Activated naive CD4-positive, alpha-beta T cell treated with anti-CD3 and anti-CD28 coated beads, Interleukin-2, amount 10 ng/mL, durations not matched to agents 7 days and 5 days (primary cell): Measurements from ENCODE around the gene MRPL10.
A peak's percentile ranks its signal among the peaks of the same experiment; 100 is the strongest.

ENCODE experiments used
- CTCF ChIA-PET: fragments of 350-600 bp; sonication (Branson Sonifier 250); formaldehyde crosslinking; loops from one replicate; lab custom pipeline; 2021; ENCODE audit warnings: antibody characterized with exemption; lab: Charles Lee
- DNase-seq: peaks from one replicate; pipeline ENCODE4 v3.0.0-alpha.2; 2020
- H3K27ac Mint-ChIP-seq: one replicate; pipeline ENCODE4 v1.8.0; 2021; ENCODE audit warnings: mild to moderate bottlenecking, moderate library complexity, mixed read lengths
- H3K27me3 Mint-ChIP-seq: one replicate; pipeline ENCODE4 v1.8.0; 2021; ENCODE audit warnings: mild to moderate bottlenecking, mixed read lengths
- H3K36me3 Mint-ChIP-seq: one replicate; pipeline ENCODE4 v1.8.0; 2021; ENCODE audit warnings: mixed read lengths
- H3K4me1 Mint-ChIP-seq: one replicate; pipeline ENCODE4 v1.8.0; 2021; ENCODE audit warnings: mixed read lengths
- H3K4me3 Mint-ChIP-seq: one replicate; pipeline ENCODE4 v1.8.0; 2021; ENCODE audit warnings: mild to moderate bottlenecking, moderate library complexity, mixed read lengths
- H3K9me3 Mint-ChIP-seq: one replicate; pipeline ENCODE4 v1.8.0; 2021; ENCODE audit warnings: mixed read lengths

MRPL10 gene

DNA sequence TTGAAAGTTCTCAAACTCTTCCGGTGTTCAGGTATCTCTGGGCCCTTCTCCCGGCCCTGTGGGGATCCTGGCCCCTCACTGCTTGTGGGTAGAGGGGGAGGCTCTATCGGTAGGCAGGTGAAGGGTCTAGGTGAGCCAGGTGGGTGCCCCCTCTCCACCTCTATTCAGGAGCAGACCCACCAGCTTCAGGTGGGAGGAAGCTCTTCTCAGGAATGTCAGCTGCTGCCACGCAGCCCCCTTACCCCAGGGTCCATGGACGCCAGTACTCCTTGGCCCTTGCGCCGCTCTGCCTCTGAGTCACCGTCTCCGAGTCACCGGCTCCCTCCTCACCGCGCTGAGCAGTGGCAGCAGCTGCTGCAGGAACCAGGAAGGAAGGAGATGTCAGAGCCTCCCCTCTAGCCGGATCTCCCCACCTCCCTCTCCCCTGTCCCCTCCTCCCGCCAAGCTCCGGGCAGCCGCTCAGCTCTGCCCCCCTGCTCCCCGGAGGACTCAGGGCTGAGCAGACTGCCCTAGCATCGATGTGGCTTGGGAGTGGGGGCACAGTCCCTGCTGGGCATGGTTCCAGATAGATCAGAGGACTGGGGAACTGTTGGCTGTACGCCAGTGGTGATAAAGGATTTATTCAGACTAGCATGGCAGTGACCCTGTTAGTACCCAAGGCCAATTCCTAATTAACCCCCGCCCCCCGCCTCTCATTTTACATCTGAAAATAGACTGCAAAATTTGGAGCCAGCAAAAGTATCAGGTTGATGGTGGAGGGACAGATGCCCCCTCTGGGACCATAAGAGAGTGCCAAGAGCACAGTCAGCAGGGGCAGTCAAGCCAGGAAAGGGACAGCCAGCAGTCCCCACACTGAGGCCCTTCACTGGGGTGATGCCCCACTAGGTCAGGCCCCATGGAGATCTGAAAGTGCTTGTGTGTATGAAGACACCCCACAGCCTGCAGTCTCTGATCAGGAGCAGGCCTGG, 9.6 kb downstream of the MRPL10 start, which contains the start of gene OSBPL7:
OSBPL7 (minus strand) TSS at position 371 of the 968 bp plus-strand sequence. CDS start 1,516 bp downstream, outside the sequence.
- Mint-ChIP-seq H3K36me3 (peaks cover 34% of the 10 kb centered on the region), H3K27me3 (no peaks in the 10 kb centered on the region), H3K4me1 (peaks cover 33% of the 10 kb centered on the region), H3K27ac (peak within 1 kb of the TSS; percentile 94), H3K9me3 (no peaks in the 10 kb centered on the region), H3K4me3 (peak within 1 kb of the TSS; percentile 99)
- CTCF ChIA-PET, result interaction anchor here (1.0 to 2.5 kb wide), 5 partner anchors 10 to 128 kb away, joined by 4 to 17 read pairs (median 6); partner anchors contain the start of genes LRRC46, MRPL10 and SCRN2
- peak; percentile 88 for DNase-seq

- H3K27ac Mint-ChIP-seq, result peak overlapping the region; percentile 94
- H3K27me3 Mint-ChIP-seq, result no peaks in the 10 kb centered on the region
- CTCF ChIA-PET, result interaction anchor here (0.6 to 2.5 kb wide), 5 partner anchors 10 to 204 kb away, joined by 3 to 17 read pairs (median 6); partner anchors contain the start of genes LRRC46, MRPL10 and SCRN2
- H3K9me3 Mint-ChIP-seq, result no peaks in the 10 kb centered on the region
- peak overlapping the region; percentile 99 for H3K4me3 Mint-ChIP-seq
- DNase-seq, result no peak
- peaks cover 29% of the 10 kb centered on the region for H3K36me3 Mint-ChIP-seq
- H3K4me1 Mint-ChIP-seq, result peaks cover 33% of the 10 kb centered on the region
Observed at GRCh38 chr17:47821031-47821423, 10.3 kb downstream of the MRPL10 start.

DNA sequence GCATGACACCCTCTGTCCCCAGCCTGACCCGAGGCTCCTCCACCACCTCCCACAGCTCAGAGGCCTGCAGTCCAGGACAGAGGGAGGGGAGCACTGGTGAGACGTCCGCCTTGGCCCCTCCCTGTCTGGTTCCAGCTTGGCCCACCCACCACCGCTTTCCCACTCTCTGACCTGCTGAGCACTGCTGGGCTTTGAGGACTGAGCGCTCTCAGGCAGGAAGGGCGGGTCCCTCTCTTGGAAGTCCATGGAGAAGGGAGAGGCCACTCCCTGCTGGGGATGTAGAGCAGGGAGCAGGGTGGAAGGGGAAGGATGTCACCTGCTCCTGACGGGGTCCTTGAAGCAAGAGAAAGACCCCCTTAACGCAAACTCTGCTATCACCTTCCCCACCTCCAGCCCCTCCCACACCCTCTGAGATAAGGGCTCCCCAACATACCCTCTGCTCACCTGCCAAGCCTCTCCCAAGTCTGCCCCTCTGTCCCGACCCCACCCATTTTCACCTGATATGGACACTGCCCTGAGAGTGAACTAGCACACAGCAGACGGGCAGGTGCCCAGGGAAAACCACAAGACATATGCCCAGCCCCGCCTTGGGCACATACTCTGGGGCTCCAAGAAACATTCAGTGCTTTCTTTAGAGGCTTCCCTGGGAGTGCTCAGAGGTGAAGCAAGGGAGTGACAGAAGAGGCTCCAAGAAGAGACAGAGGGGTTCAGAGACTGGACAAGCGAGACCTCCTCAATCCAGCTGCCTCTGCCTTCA, 11.1 kb downstream of the MRPL10 start:
- H3K9me3 Mint-ChIP-seq, result no peaks in the 10 kb centered on the region
- DNase-seq, result no peak
- CTCF ChIA-PET, result interaction anchor here (0.6 kb wide), 1 partner anchor 203 kb away, joined by 3 read pairs; no protein-coding TSS in a partner anchor
- peak overlapping the region; percentile 99 for H3K4me3 Mint-ChIP-seq
- H3K27ac Mint-ChIP-seq, result no peak overlapping the region
- peaks cover 30% of the 10 kb centered on the region for H3K36me3 Mint-ChIP-seq
- H3K27me3 Mint-ChIP-seq, result no peaks in the 10 kb centered on the region
- peaks cover 33% of the 10 kb centered on the region for H3K4me1 Mint-ChIP-seq

DNA sequence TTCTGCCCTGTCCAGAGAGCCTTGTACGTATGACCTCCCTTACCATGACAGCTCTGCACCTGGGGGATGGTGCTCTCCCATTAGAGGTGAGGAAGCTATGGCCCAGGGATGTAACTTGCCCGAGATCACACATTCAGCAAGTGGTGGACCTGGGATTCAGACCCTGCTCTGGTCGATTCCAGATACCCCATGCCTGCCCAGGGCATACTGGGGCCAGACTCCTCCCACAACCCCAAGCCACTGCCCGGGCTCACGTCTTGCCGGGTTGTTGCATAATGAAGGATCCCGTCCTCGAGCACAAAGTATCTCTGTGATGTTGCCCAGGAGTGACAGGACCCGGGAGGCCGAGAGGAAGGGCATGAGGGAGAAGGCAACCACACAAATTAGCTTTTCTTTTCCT, 11.9 kb downstream of the MRPL10 start:
- H3K36me3 Mint-ChIP-seq, result peaks cover 34% of the 10 kb centered on the region
- H3K4me1 Mint-ChIP-seq, result peaks cover 33% of the 10 kb centered on the region
- H3K9me3 Mint-ChIP-seq, result no peaks in the 10 kb centered on the region
- H3K27ac Mint-ChIP-seq, result no peak overlapping the region
- no peak for DNase-seq
- no peaks in the 10 kb centered on the region for H3K27me3 Mint-ChIP-seq
- H3K4me3 Mint-ChIP-seq, result no peak overlapping the region
- CTCF ChIA-PET, result no interaction called here

DNA sequence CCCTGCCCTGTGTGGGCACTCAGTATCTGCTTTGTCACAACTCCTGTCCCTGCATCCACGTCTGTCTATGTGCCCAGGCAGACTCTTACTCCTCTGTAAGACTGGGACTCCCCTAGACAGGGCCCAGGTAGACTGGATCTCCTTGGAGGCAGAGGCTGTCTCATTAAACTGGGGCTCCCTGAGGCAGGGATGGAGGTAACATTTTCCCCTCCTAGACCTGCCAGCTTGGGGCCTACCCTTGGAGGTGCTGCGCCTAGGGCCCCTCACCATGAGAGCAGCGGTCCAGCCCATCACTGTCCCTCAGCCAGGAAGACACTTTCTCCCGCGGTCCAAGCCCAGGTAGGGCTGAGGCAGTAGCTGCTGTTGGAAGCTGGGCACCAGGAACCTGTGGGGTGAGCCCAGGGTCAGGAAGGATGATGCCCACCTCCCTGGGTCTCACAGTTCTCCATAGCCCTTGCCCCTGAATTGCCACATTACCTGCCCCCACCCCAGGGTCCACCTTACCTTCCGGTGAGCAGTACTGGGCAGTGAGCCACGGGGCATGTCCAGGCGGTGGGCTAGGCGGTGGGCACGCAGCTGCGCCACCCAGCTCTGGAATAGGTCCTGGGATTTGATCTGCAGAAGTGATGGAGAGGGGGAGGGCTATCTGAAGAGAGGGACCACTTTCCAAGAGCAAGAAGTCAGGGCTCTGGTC, 13.2 kb downstream of the MRPL10 start:
- Mint-ChIP-seq H3K27me3 (no peaks in the 10 kb centered on the region), H3K36me3 (peaks cover 26% of the 10 kb centered on the region), H3K4me1 (peaks cover 33% of the 10 kb centered on the region), H3K27ac (no peak overlapping the region), H3K9me3 (no peaks in the 10 kb centered on the region), H3K4me3 (no peak overlapping the region)
- DNase-seq, result no peak
- CTCF ChIA-PET, result interaction anchor here (0.7 kb wide), 1 partner anchor 14 kb away, joined by 3 read pairs; no protein-coding TSS in a partner anchor

GRCh38 chr17:47816947-47817346, 14.4 kb downstream of the MRPL10 start:
- no peaks in the 10 kb centered on the region for H3K9me3 Mint-ChIP-seq
- H3K27me3 Mint-ChIP-seq, result no peaks in the 10 kb centered on the region
- CTCF ChIA-PET, result no interaction called here
- H3K4me1 Mint-ChIP-seq, result peaks cover 26% of the 10 kb centered on the region
- H3K27ac Mint-ChIP-seq, result no peak overlapping the region
- DNase-seq, result no peak
- H3K4me3 Mint-ChIP-seq, result no peak overlapping the region
- peaks cover 30% of the 10 kb centered on the region for H3K36me3 Mint-ChIP-seq

- CTCF ChIA-PET, result no interaction called here
- H3K4me3 Mint-ChIP-seq, result no peak overlapping the region
- peaks cover 35% of the 10 kb centered on the region for H3K36me3 Mint-ChIP-seq
Observed at GRCh38 chr17:47816111-47816735, 15.1 kb downstream of the MRPL10 start.

DNA sequence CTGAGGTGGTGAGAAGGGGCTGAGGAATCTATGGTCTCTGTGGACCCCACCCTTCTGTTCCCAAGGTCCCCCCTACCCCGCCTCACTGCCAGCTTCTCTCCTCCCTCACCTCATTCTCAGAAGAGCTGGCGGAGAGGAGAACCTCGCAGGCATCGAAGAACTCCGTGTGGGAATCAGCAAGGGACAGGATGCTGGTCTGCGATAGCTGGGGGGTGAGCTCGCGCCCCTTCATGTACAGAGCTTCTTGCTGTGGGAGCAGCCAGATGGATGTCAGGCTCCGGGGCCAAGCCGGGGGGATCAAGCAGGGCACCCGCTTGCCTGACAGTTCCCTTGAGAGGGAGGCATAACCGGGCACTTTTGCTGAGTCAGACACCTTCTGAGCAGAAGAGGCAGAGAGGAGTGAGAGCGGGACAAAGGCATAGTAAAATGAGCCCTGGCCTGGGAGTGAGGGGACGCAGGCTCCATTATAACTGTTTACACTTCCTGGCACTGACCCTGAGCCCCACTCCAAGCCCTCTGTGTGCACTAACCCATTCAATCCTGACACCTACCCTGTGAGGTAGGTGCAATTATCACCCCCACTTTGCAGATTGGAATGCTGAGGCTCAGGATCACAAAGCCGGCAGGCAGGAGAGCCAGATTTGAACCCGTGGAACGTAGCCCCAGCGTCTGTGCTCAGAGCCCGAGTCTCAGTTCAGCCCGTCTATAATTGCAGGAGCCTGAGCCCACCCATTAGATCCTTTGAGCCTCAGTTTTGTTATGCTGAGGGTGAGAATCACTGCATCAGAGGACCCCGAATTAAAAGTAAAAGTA, 16.0 kb downstream of the MRPL10 start:
- Mint-ChIP-seq H3K27ac (no peak overlapping the region), H3K9me3 (no peaks in the 10 kb centered on the region), H3K36me3 (peaks cover 42% of the 10 kb centered on the region), H3K4me3 (no peak overlapping the region), H3K4me1 (peaks cover 10% of the 10 kb centered on the region), H3K27me3 (no peaks in the 10 kb centered on the region)
- no peak for DNase-seq
- CTCF ChIA-PET, result no interaction called here

More at GRCh38 chr17:47816111-47816735, 15.1 kb downstream of the MRPL10 start:
- DNase-seq, result no peak
- Mint-ChIP-seq H3K9me3 (no peaks in the 10 kb centered on the region), H3K27ac (no peak overlapping the region), H3K4me1 (peaks cover 19% of the 10 kb centered on the region), H3K27me3 (no peaks in the 10 kb centered on the region)

DNA sequence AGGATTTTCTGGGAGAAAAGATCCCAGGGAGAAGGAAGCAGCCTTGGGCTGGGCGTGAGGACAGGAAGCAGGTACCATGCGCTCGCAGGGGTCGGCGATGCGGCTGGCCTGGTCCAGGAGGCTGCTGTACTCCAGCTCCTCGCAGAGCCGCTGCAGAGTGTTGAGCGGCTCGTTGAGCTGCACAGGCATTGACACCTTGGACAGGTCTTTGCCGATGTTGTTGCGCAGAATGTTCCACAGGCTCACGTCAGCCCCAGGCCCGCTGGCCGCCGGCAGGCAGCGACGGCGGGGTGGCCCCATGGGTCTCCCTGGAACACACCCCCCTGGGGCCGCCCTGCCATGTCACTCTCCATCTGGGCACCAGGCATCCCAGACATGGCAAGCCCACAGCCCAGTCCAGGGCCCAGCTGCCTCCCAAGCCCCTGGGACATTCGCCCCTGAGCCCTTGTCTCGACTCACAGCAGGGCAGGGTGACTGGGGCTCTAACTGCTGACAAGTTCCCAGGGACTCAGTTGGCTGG, 17.8 kb downstream of the MRPL10 start:
- CTCF ChIA-PET, result no interaction called here
- H3K4me1 Mint-ChIP-seq, result no peaks in the 10 kb centered on the region
- no peak for DNase-seq
- H3K27ac Mint-ChIP-seq, result no peak overlapping the region
- no peak overlapping the region for H3K4me3 Mint-ChIP-seq
- H3K36me3 Mint-ChIP-seq, result peaks cover 49% of the 10 kb centered on the region
- H3K9me3 Mint-ChIP-seq, result no peaks in the 10 kb centered on the region
- no peaks in the 10 kb centered on the region for H3K27me3 Mint-ChIP-seq

- H3K36me3 Mint-ChIP-seq, result peaks cover 49% of the 10 kb centered on the region
- CTCF ChIA-PET, result interaction anchor here (1.2 kb wide), 1 partner anchor 114 kb away, joined by 4 read pairs; no protein-coding TSS in a partner anchor
- H3K9me3 Mint-ChIP-seq, result no peaks in the 10 kb centered on the region
- H3K27me3 Mint-ChIP-seq, result no peaks in the 10 kb centered on the region
- no peak overlapping the region for H3K27ac Mint-ChIP-seq
- no peaks in the 10 kb centered on the region for H3K4me1 Mint-ChIP-seq
- no peak overlapping the region for H3K4me3 Mint-ChIP-seq
- no peak for DNase-seq
Observed at GRCh38 chr17:47813077-47813476, 18.3 kb downstream of the MRPL10 start.

DNA sequence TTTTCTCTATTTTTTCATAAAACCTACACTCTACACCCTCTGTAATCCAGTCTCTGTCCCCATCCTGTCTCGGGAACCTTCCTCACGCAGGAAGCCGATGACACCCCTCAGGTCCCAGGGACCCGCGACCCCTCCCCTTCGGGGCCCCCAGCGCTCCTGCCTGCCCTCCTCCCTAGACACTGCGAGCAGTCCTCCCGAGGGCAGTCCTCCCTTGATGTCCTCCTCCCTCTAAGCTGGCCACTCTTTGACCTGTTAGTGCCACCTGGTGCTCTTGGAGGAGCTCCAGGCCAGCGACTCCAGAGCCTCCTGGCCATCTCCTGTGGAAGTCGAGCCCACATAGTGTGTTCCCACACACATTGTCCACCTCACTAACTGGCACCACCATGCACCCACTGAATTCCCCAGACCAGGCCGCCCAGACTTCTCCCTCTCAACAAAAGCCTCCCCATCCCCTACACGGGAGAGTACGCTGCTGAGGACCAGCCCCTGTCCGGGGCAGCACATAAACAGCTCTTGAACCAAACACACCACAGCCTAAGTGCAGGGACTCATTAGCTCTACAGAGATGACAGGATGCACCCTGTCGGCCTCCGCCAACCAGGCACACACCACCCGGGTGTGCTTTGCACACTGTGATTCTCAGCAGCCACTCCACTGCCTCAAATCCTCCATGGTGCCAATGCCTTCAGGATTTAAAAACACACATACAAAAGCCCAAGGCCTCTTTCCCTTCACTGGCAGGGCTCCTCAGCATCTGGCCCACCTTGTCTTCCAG, 19.0 kb downstream of the MRPL10 start:
- Mint-ChIP-seq H3K4me1 (no peaks in the 10 kb centered on the region), H3K36me3 (peaks cover 51% of the 10 kb centered on the region), H3K27ac (no peak overlapping the region), H3K27me3 (no peaks in the 10 kb centered on the region), H3K4me3 (no peak overlapping the region), H3K9me3 (no peaks in the 10 kb centered on the region)
- no peak for DNase-seq
- CTCF ChIA-PET, result interaction anchor here (0.6 to 1.2 kb wide), 2 partner anchors 113 to 136 kb away, joined by 3 to 4 read pairs; no protein-coding TSS in a partner anchor

GRCh38 chr17:47811709-47812108, 19.6 kb downstream of the MRPL10 start:
- H3K4me3 Mint-ChIP-seq, result no peak overlapping the region
- H3K27me3 Mint-ChIP-seq, result no peaks in the 10 kb centered on the region
- no peaks in the 10 kb centered on the region for H3K4me1 Mint-ChIP-seq
- H3K36me3 Mint-ChIP-seq, result peaks cover 49% of the 10 kb centered on the region
- CTCF ChIA-PET, result interaction anchor here (1.2 kb wide), 1 partner anchor 113 kb away, joined by 4 read pairs; no protein-coding TSS in a partner anchor
- H3K27ac Mint-ChIP-seq, result no peak overlapping the region
- DNase-seq, result no peak
- no peaks in the 10 kb centered on the region for H3K9me3 Mint-ChIP-seq
